SJSA1 (cell line): Measurements from ENCODE around the gene TRIM62. TPM values are rescaled to one million over a fixed set of nuclear protein-coding genes. Genes with fewer than 3 reads are reported as not detected.
A peak's percentile ranks its signal among the peaks of the same experiment; 100 is the strongest.

Experiments
- DNase-seq, 2 experiments: peaks; one replicate each; pipeline ENCODE4 v3.0.0-alpha.2; 2015 to 2020; ENCODE audit warnings: low spot score in 2 of 2, low read depth in 1 of 2
- H3K27ac ChIP-seq: fragments of 250-450 bp; sonication (Bioruptor Pico); 2 replicates; pipeline ENCODE4 v1.5.1; 2020; ENCODE audit warnings: mild to moderate bottlenecking, moderate library complexity
- H3K27me3 ChIP-seq: fragments of 250-450 bp; sonication (Bioruptor Pico); replicated peaks from 2 replicates; pipeline ENCODE4 v1.5.1; 2020; ENCODE audit warnings: mild to moderate bottlenecking, moderate library complexity
- H3K36me3 ChIP-seq: fragments of 250-450 bp; sonication (Bioruptor Pico); 2 replicates; pipeline ENCODE4 v1.5.1; 2020; ENCODE audit warnings: mild to moderate bottlenecking
- H3K4me1 ChIP-seq: fragments of 250-450 bp; sonication (Bioruptor Pico); replicated peaks from 2 replicates; pipeline ENCODE4 v1.6.1; 2021; ENCODE audit warnings: mild to moderate bottlenecking
- H3K4me3 ChIP-seq: fragments of 250-450 bp; sonication (Bioruptor Pico); 2 replicates; pipeline ENCODE4 v1.5.1; 2020; ENCODE audit warnings: mild to moderate bottlenecking
- H3K9me3 ChIP-seq: fragments of 250-450 bp; sonication (Bioruptor Pico); replicated peaks from 2 replicates; pipeline ENCODE4 v1.5.1; 2020; ENCODE audit warnings: mild to moderate bottlenecking
- total RNA-seq: library from RNA; depleted of rRNA; stranded (reverse); fragments of >200 nt; shearing (Covaris generic); gene quantifications from 2 replicates; pipeline ENCODE4 v1.2.3, GENCODE V29; 2014

TRIM62 gene
- total RNA-seq, 1 experiment from 2014 or later = 6.2 TPM

- Histone ChIP-seq H3K9me3 (0 out of 2 replicates have a peak, but pooled peaks cover 2% of the 10 kb centered on the region), H3K4me3 (no peak overlapping the region), H3K27me3 (peaks cover 8% of the 10 kb centered on the region), H3K36me3 (no peaks in the 10 kb centered on the region), H3K4me1 (peaks cover 9% of the 10 kb centered on the region; the same call in 1 of the 2 replicates), H3K27ac (no peak overlapping the region)
- no peak for DNase-seq
These were observed 8.9 kb upstream of the TRIM62 start for GRCh38 chr1:33190701-33191100.

GRCh38 chr1:33188572-33189275, 6.9 kb upstream of the TRIM62 start:
- no peak overlapping the region for H3K27ac ChIP-seq
- no peak overlapping the region for H3K4me3 ChIP-seq
- DNase-seq = no peak
- no peaks in the 10 kb centered on the region for H3K36me3 ChIP-seq
- peaks cover 6% of the 10 kb centered on the region for H3K27me3 ChIP-seq
- H3K4me1 ChIP-seq = peaks cover 9% of the 10 kb centered on the region; the same call in 1 of the 2 replicates
- 0 out of 2 replicates have a peak, but pooled peaks cover 2% of the 10 kb centered on the region for H3K9me3 ChIP-seq

GRCh38 chr1:33186936-33187335, 5.1 kb upstream of the TRIM62 start:
- peaks cover 15% of the 10 kb centered on the region for H3K4me1 ChIP-seq
- no peaks in the 10 kb centered on the region for H3K36me3 ChIP-seq
- no peak for DNase-seq
- H3K27me3 ChIP-seq = no peaks in the 10 kb centered on the region; the same call in none of the 2 replicates
- no peak overlapping the region for H3K4me3 ChIP-seq
- 0 out of 2 replicates have a peak, but pooled peaks cover 2% of the 10 kb centered on the region for H3K9me3 ChIP-seq
- no peak overlapping the region for H3K27ac ChIP-seq

GRCh38 chr1:33185541-33185940, 3.7 kb upstream of the TRIM62 start:
- Histone ChIP-seq H3K27ac (no peak overlapping the region), H3K9me3 (no peaks in the 10 kb centered on the region), H3K27me3 (no peaks in the 10 kb centered on the region), H3K4me1 (peaks cover 21% of the 10 kb centered on the region), H3K4me3 (no peak overlapping the region), H3K36me3 (no peaks in the 10 kb centered on the region)
- no peak for DNase-seq

GRCh38 chr1:33183306-33183705, 1.5 kb upstream of the TRIM62 start:
- DNase-seq = no peak
- H3K36me3 ChIP-seq = 0 out of 2 replicates have a peak, but pooled peaks cover 5% of the 10 kb centered on the region
- H3K27me3 ChIP-seq = no peaks in the 10 kb centered on the region
- H3K4me1 ChIP-seq = peaks cover 19% of the 10 kb centered on the region
- H3K4me3 ChIP-seq = no peak overlapping the region
- H3K9me3 ChIP-seq = no peaks in the 10 kb centered on the region
- H3K27ac ChIP-seq = no peak overlapping the region

- peaks cover 18% of the 10 kb centered on the region for H3K4me1 ChIP-seq
- H3K27me3 ChIP-seq = no peaks in the 10 kb centered on the region
- H3K36me3 ChIP-seq = 0 out of 2 replicates have a peak, but pooled peaks cover 5% of the 10 kb centered on the region
- no peak overlapping the region for H3K4me3 ChIP-seq
- no peaks in the 10 kb centered on the region for H3K9me3 ChIP-seq
- no peak for DNase-seq
- no peak overlapping the region for H3K27ac ChIP-seq
These were observed 1.1 kb upstream of the TRIM62 start for GRCh38 chr1:33182896-33183295.

GRCh38 chr1:33182401-33182841, 578 bp upstream of the TRIM62 start:
- Histone ChIP-seq H3K27ac (no peak overlapping the region), H3K4me1 (peaks cover 18% of the 10 kb centered on the region), H3K27me3 (no peaks in the 10 kb centered on the region), H3K36me3 (0 out of 2 replicates have a peak, but pooled peaks cover 5% of the 10 kb centered on the region), H3K4me3 (peak overlapping the region; percentile 58), H3K9me3 (no peaks in the 10 kb centered on the region)
- DNase-seq = no peak

- H3K27ac ChIP-seq = no peak overlapping the region
These were observed 642 bp downstream of the TRIM62 start for GRCh38 chr1:33180911-33181890.

GRCh38 chr1:33180226-33180910, 1.5 kb downstream of the TRIM62 start:
- Histone ChIP-seq H3K4me3 (peak overlapping the region; percentile 58), H3K27ac (no peak overlapping the region), H3K36me3 (peaks cover 8% of the 10 kb centered on the region; the same call in 1 of the 2 replicates), H3K4me1 (peaks cover 18% of the 10 kb centered on the region), H3K27me3 (no peaks in the 10 kb centered on the region), H3K9me3 (no peaks in the 10 kb centered on the region)
- DNase-seq = peak in 1 of 2 experiments; percentile 92

More at GRCh38 chr1:33180911-33181890, 642 bp downstream of the TRIM62 start:
- no peaks in the 10 kb centered on the region for H3K9me3 ChIP-seq
- peaks cover 18% of the 10 kb centered on the region for H3K4me1 ChIP-seq
- peak overlapping the region; percentile 58 for H3K4me3 ChIP-seq
- no peaks in the 10 kb centered on the region for H3K27me3 ChIP-seq
- peak; percentile 73 to 76 for DNase-seq
- H3K36me3 ChIP-seq = peaks cover 8% of the 10 kb centered on the region; the same call in 1 of the 2 replicates

GRCh38 chr1:33178836-33179439, 2.9 kb downstream of the TRIM62 start:
- Histone ChIP-seq H3K36me3 (peaks cover 8% of the 10 kb centered on the region; the same call in 1 of the 2 replicates), H3K4me1 (peaks cover 18% of the 10 kb centered on the region), H3K4me3 (no peak overlapping the region), H3K9me3 (no peaks in the 10 kb centered on the region), H3K27ac (no peak overlapping the region), H3K27me3 (no peaks in the 10 kb centered on the region)
- peak in 1 of 2 experiments; percentile 13 for DNase-seq

- Histone ChIP-seq H3K4me3 (no peak overlapping the region), H3K27ac (no peak overlapping the region), H3K9me3 (no peaks in the 10 kb centered on the region), H3K4me1 (peaks cover 18% of the 10 kb centered on the region), H3K27me3 (no peaks in the 10 kb centered on the region), H3K36me3 (peaks cover 8% of the 10 kb centered on the region; the same call in 1 of the 2 replicates)
- peak in 1 of 2 experiments; percentile 15 for DNase-seq
These were observed 3.8 kb downstream of the TRIM62 start for GRCh38 chr1:33177996-33178540.

GRCh38 chr1:33176887-33177286, 5.0 kb downstream of the TRIM62 start:
- no peak for DNase-seq

More at GRCh38 chr1:33176887-33177286, 5.0 kb downstream of the TRIM62 start:
- no peaks in the 10 kb centered on the region for H3K27me3 ChIP-seq
- peaks cover 8% of the 10 kb centered on the region; the same call in 1 of the 2 replicates for H3K36me3 ChIP-seq
- no peaks in the 10 kb centered on the region for H3K9me3 ChIP-seq
- H3K4me1 ChIP-seq = peaks cover 12% of the 10 kb centered on the region
- H3K4me3 ChIP-seq = no peak overlapping the region
- H3K27ac ChIP-seq = no peak overlapping the region
